NCI-H2107 treated with DMSO at 0.1 percent for 48 hours (cell line): ENCODE measurements around the gene TUBGCP3.
"Not testable (repeated sequence)": the region's sequence is repeated elsewhere in the genome, so short reads cannot be mapped to it uniquely, and the experiment has no call there.

Source experiments
- DNase-seq: peaks from one replicate; lab custom pipeline; 2025; ENCODE audit not compliant: unreplicated experiment; lab: John Stamatoyannopoulos, UW

TUBGCP3 gene

GRCh38 chr13:112486386-112487126 is 101.4 kb downstream of the TUBGCP3 start:
- DNase-seq = no peak

GRCh38 chr13:112485814-112486213 is 102.1 kb downstream of the TUBGCP3 start:
- DNase-seq = not testable (repeated sequence)

GRCh38 chr13:112483299-112483698 is 104.7 kb downstream of the TUBGCP3 start:
- DNase-seq = no peak

GRCh38 chr13:112481458-112481857 is 106.5 kb downstream of the TUBGCP3 start:
- DNase-seq = no peak

- DNase-seq = no peak
Measured at GRCh38 chr13:112479389-112479788, 108.6 kb downstream of the TUBGCP3 start.

- no peak for DNase-seq
Measured at GRCh38 chr13:112477070-112477619, 110.8 kb downstream of the TUBGCP3 start.

- DNase-seq = no peak
Measured at GRCh38 chr13:112475889-112476288, 112.1 kb downstream of the TUBGCP3 start.

- DNase-seq = no peak
Measured at GRCh38 chr13:112474869-112475268, 113.1 kb downstream of the TUBGCP3 start.

GRCh38 chr13:112473818-112474217 is 114.1 kb downstream of the TUBGCP3 start:
- DNase-seq = no peak

GRCh38 chr13:112469071-112469745 is 118.7 kb downstream of the TUBGCP3 start:
- no peak for DNase-seq

- no peak for DNase-seq
Measured at GRCh38 chr13:112468069-112468468, 119.9 kb downstream of the TUBGCP3 start.

GRCh38 chr13:112467236-112467635 is 120.7 kb downstream of the TUBGCP3 start:
- no peak for DNase-seq

- DNase-seq = no peak
Measured at GRCh38 chr13:112466132-112467058, 121.6 kb downstream of the TUBGCP3 start.

GRCh38 chr13:112465251-112466131 is 122.5 kb downstream of the TUBGCP3 start:
- no peak for DNase-seq

GRCh38 chr13:112464720-112465119 is 123.2 kb downstream of the TUBGCP3 start:
- DNase-seq = no peak

GRCh38 chr13:112462408-112462807 is 125.5 kb downstream of the TUBGCP3 start:
- DNase-seq = no peak

GRCh38 chr13:112457485-112457884 is 130.5 kb downstream of the TUBGCP3 start:
- DNase-seq = no peak

GRCh38 chr13:112457081-112457480 is 130.9 kb downstream of the TUBGCP3 start:
- DNase-seq = no peak

GRCh38 chr13:112456138-112457056 is 131.6 kb downstream of the TUBGCP3 start:
- DNase-seq = no peak
